Duodenal mucosa (tissue), 2 donors: ENCODE measurements around the gene PLXNA4.

Experiments
- H3K27ac ChIP-seq: one replicate; pipeline ENCODE4 v1.7.0; 2013; ENCODE audit warnings: low read depth, low read length
- H3K27me3 ChIP-seq, 2 donors: one replicate each; pipeline ENCODE4 v1.7.0; 2013; ENCODE audit warnings: low read length in 2 of 2, control low read depth in 1 of 2; ENCODE audit not compliant: insufficient read depth in 2 of 2, control insufficient read depth in 1 of 2
- H3K36me3 ChIP-seq, 2 donors: one replicate each; pipeline ENCODE4 v1.7.0; 2013; ENCODE audit warnings: low read length in 2 of 2, control low read depth in 1 of 2; ENCODE audit not compliant: insufficient read depth in 2 of 2, control insufficient read depth in 1 of 2
- H3K4me1 ChIP-seq, 2 donors: one replicate each; pipeline ENCODE4 v1.7.0; 2013; ENCODE audit warnings: low read length in 2 of 2, control low read depth in 1 of 2; ENCODE audit not compliant: insufficient read depth in 2 of 2, control insufficient read depth in 1 of 2
- H3K4me3 ChIP-seq, 2 donors: one replicate each; pipeline ENCODE4 v1.7.0; 2013; ENCODE audit warnings: low read length in 2 of 2, low read depth in 1 of 2
- H3K9ac ChIP-seq, 2 donors: one replicate each; pipeline ENCODE4 v1.7.0; 2013; ENCODE audit warnings: low read length in 2 of 2, low read depth in 1 of 2
- H3K9me3 ChIP-seq, 2 donors: one replicate each; pipeline ENCODE4 v1.7.0; 2013; ENCODE audit warnings: low read length in 2 of 2, control low read depth in 1 of 2; ENCODE audit not compliant: control insufficient read depth in 1 of 2

PLXNA4 gene

GRCh38 chr7:132404261-132404660 lies 172.0 kb downstream of the PLXNA4 start:
- Histone ChIP-seq H3K9me3 (no peaks in the 10 kb centered on the region), H3K9ac (no peak overlapping the region), H3K4me3 (no peak overlapping the region), H3K4me1 (peaks cover 7 to 17% of the 10 kb centered on the region in 2 donors), H3K27me3 (no peaks in the 10 kb centered on the region), H3K36me3 (no peaks in the 10 kb centered on the region), H3K27ac (no peak overlapping the region)

DNA sequence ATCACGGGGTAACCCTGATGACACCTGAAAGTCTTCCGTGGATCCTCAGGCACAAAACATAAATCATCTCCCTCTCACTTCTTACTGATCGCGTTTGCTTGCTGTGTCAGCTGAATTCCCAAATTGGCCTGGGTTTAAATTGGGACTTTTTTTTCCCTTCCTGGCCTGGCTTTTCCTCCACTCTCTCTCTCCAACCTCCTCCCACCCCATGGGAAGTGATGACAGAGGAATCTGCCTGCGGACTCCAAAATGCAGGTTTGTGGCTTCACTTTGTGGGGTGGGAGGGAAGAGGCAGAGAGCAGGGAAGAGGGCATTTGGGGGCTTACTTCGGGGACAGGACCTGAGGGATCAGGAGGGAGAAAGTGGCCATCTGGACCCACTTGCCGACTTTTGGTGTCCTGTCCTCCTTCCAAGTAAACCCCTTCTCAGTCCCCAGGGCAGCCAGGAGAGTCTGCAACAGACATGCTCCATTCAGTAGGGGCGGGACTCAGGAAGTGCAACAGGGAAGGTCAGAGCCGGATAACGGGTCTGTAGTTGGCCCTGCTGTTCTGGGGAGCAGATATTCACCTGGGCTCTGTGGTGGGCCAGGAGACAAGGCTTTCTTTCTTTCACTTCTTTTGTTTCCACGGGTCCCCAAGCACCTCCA lies 172.7 kb downstream of the PLXNA4 start:
- no peaks in the 10 kb centered on the region for H3K9me3 ChIP-seq
- no peaks in the 10 kb centered on the region for H3K27me3 ChIP-seq
- H3K4me3 ChIP-seq: no peak overlapping the region
- H3K36me3 ChIP-seq: no peaks in the 10 kb centered on the region
- peaks cover 7 to 17% of the 10 kb centered on the region in 2 donors for H3K4me1 ChIP-seq
- H3K27ac ChIP-seq: no peak overlapping the region
- H3K9ac ChIP-seq: no peak overlapping the region

DNA sequence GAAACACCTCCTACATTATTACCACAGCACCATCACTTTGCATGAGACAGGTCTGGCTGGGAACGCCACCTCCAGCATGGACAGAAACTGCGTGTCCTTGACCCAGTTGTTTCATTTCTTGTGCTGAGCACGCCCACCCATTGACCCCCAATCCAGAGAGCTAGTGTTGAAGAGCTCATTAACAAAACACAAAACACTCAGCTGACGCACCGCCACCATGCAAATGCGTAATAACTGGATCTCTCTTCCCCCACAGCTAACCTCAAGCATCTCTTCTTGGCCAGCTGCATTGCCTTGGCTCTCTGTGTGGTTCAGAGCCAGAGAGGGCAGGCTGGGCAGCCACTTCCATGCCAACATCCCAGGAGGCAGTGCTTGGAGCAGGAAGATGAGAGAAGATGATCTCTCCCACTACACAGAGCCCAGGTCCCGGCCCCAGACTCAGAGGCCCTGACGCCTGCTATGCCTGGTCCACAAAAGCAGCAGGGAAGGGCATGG lies 173.5 kb downstream of the PLXNA4 start:
- H3K9me3 ChIP-seq: no peaks in the 10 kb centered on the region
- no peak overlapping the region for H3K4me3 ChIP-seq
- peaks cover 7 to 17% of the 10 kb centered on the region in 2 donors for H3K4me1 ChIP-seq
- no peaks in the 10 kb centered on the region for H3K27me3 ChIP-seq
- H3K9ac ChIP-seq: no peak overlapping the region
- H3K36me3 ChIP-seq: no peaks in the 10 kb centered on the region
- H3K27ac ChIP-seq: no peak overlapping the region

DNA sequence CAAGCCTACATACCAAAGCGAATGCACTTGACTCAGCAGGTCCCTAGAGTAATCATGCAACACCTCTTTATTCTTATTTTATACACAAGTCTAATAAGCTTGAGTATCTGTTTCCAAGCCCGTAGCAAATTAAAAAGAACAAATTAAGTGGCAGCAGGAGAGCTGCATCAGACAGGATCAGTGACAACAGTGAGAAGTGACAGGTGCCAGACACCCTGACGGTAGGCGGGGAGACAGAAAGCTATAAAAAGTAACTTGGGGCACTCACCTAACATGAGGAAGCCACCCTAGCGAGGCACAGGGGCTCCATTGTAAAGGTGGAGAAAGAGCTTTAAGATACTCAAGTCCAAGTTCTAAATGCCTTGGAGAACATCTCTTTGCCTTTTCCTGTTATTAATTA lies 174.2 kb downstream of the PLXNA4 start:
- Histone ChIP-seq H3K27ac (no peak overlapping the region), H3K9ac (no peak overlapping the region), H3K4me1 (peaks cover 7 to 14% of the 10 kb centered on the region in 2 donors), H3K4me3 (no peak overlapping the region), H3K9me3 (no peaks in the 10 kb centered on the region), H3K36me3 (no peaks in the 10 kb centered on the region), H3K27me3 (no peaks in the 10 kb centered on the region)

GRCh38 chr7:132400561-132401142 lies 175.6 kb downstream of the PLXNA4 start:
- Histone ChIP-seq H3K4me1 (peaks cover 7 to 21% of the 10 kb centered on the region in 2 donors), H3K27me3 (no peaks in the 10 kb centered on the region), H3K9ac (no peak overlapping the region), H3K4me3 (no peak overlapping the region), H3K27ac (no peak overlapping the region), H3K36me3 (no peaks in the 10 kb centered on the region), H3K9me3 (no peaks in the 10 kb centered on the region)

- Histone ChIP-seq H3K27me3 (no peaks in the 10 kb centered on the region), H3K4me1 (peaks cover 11 to 30% of the 10 kb centered on the region in 2 donors), H3K9me3 (no peaks in the 10 kb centered on the region), H3K9ac (no peak overlapping the region), H3K27ac (no peak overlapping the region), H3K36me3 (no peaks in the 10 kb centered on the region), H3K4me3 (no peak overlapping the region)
Measured at GRCh38 chr7:132399367-132399766, 176.9 kb downstream of the PLXNA4 start.

DNA sequence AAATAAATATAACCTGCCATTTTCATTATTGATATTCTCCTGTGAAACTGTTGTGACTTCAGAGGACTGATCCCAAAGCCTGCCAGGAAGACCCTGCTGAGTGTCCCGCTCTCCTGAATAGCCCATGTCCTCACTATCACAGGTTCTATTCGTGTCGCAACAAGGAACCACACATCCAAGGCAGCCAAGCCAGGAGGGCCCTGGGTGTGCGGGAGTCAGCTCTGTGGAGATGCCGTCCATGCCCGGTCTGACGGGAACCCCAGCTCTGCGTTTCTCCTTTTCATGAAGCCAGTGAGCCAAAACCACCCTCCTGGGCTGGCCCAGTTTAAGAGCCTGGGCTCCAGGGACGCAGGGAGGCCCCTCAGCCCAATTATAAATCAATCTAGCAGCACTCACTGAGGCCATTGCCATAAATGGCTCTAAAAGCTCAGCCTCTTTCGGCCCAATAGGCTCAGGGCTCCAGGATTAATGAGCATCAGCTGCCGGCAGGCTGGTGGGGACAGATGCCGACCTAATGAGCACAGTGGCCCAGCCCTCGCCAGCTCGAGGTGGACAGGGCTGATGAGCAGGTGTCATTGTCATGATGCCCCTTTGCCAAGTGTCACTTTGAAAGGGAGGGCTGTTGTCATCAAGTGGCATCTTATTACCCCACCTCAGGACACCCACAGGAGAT lies 177.9 kb downstream of the PLXNA4 start:
- Histone ChIP-seq H3K36me3 (no peaks in the 10 kb centered on the region), H3K4me1 (peaks cover 11 to 30% of the 10 kb centered on the region in 2 donors), H3K4me3 (no peak overlapping the region), H3K9ac (no peak overlapping the region), H3K27me3 (no peaks in the 10 kb centered on the region), H3K27ac (no peak overlapping the region), H3K9me3 (no peaks in the 10 kb centered on the region)

DNA sequence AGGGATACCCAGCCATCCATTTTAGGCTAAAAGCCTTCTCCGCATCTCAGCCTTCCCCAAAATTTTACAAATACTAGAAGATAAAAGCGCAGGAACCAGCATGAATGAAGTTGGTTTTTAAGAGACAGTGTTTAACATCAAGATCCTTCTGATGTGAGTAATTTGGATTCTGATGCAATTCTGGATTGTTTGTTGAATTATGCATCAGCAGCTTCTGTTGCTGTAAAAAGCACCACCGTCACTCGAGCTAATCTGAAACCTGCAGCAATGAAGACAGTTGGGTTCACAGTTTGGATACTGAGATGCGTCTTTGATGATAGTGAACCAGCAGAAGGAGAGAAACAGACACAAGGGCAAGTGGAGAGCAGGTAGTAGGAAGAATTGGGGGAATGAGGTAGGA lies 179.2 kb downstream of the PLXNA4 start:
- Histone ChIP-seq H3K9ac (no peak overlapping the region), H3K4me1 (peaks cover 11 to 30% of the 10 kb centered on the region in 2 donors), H3K27me3 (no peaks in the 10 kb centered on the region), H3K36me3 (no peaks in the 10 kb centered on the region), H3K4me3 (no peak overlapping the region), H3K9me3 (no peaks in the 10 kb centered on the region), H3K27ac (no peak overlapping the region)

DNA sequence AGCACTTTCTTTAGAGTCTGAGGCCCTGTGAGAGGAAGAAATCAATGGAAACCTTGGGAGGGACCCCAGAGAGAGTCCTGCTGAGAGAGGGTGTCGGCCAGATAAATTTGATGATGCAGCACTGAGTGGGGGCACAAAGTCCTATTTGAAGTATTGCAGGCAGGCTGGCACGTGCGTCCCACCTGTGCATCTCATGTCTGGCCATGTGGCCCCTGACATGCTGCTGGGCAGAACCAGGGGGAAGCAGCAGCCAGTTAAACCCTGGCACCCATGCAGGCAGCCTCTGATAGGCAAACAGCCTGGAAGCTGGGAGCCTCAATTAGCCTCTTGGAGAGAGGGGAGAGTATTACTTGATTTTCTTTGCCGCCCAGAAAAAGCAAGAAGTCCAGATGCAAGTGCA lies 180.9 kb downstream of the PLXNA4 start:
- Histone ChIP-seq H3K4me1 (peaks cover 7 to 19% of the 10 kb centered on the region in 2 donors), H3K9ac (no peak overlapping the region), H3K4me3 (no peak overlapping the region), H3K9me3 (no peaks in the 10 kb centered on the region), H3K36me3 (no peaks in the 10 kb centered on the region), H3K27me3 (no peaks in the 10 kb centered on the region), H3K27ac (no peak overlapping the region)
